HepG2 (cell line): Measurements from ENCODE around the gene FAF1. TPM values are rescaled to one million over a fixed set of nuclear protein-coding genes. Genes with fewer than 3 reads are reported as not detected.

Experiments used
- DBP ChIP-seq: sonication (generic); formaldehyde crosslinking; IDR thresholded peaks from 2 replicates; pipeline ENCODE4 v1.4.0; 2020; ENCODE audit warnings: missing genetic modification reagents; ENCODE audit errors: not compliant biosample characterization
- FOXJ3 ChIP-seq: sonication (generic); formaldehyde crosslinking; IDR thresholded peaks from 2 replicates; pipeline ENCODE4 v1.4.0; 2020; ENCODE audit warnings: missing genetic modification reagents, mild to moderate bottlenecking, borderline replicate concordance
- GRHL1 ChIP-seq: sonication (generic); formaldehyde crosslinking; conservative IDR thresholded peaks from 2 replicates; pipeline ENCODE4 v1.8.0; 2022; ENCODE audit warnings: missing genetic modification reagents
- HOXA5 ChIP-seq: sonication (generic); formaldehyde crosslinking; IDR thresholded peaks from 2 replicates; pipeline ENCODE4 v1.4.0; 2020; ENCODE audit warnings: missing genetic modification reagents
- MTA3 ChIP-seq: sonication (generic); formaldehyde crosslinking; IDR thresholded peaks from 2 replicates; pipeline ENCODE4 v1.4.0; 2020; ENCODE audit warnings: missing genetic modification reagents
- NCOA5 ChIP-seq: sonication (generic); formaldehyde crosslinking; IDR thresholded peaks from 2 replicates; pipeline ENCODE4 v1.4.0; 2020; ENCODE audit warnings: missing genetic modification reagents
- PCBP2 ChIP-seq: fragments of 200-400 bp; formaldehyde crosslinking; optimal IDR thresholded peaks from 2 replicates; pipeline ENCODE3; 2018; ENCODE audit warnings: low read length, low read depth; ENCODE audit not compliant: poor library complexity, severe bottlenecking
- REL ChIP-seq: sonication (generic); formaldehyde crosslinking; conservative IDR thresholded peaks from 2 replicates; pipeline ENCODE4 v1.8.0; 2022; ENCODE audit warnings: mild to moderate bottlenecking, missing genetic modification reagents, moderate library complexity
- TBL1XR1 ChIP-seq: fragments of 150-350 bp; IDR thresholded peaks from 2 replicates; pipeline ENCODE4 v1.6.1; 2014; ENCODE audit warnings: borderline replicate concordance, low read length; ENCODE audit not compliant: partially characterized antibody
- THAP11 ChIP-seq: IDR thresholded peaks from 2 replicates; pipeline ENCODE4 v1.6.1; 2016; ENCODE audit warnings: missing biosample characterization, missing genetic modification reagents
- THAP9 ChIP-seq: sonication (generic); formaldehyde crosslinking; IDR thresholded peaks from 2 replicates; pipeline ENCODE4; 2020; ENCODE audit warnings: missing genetic modification reagents, mild to moderate bottlenecking, borderline replicate concordance
- YEATS4 ChIP-seq: sonication (generic); formaldehyde crosslinking; IDR thresholded peaks from 2 replicates; pipeline ENCODE4 v1.4.0; 2020; ENCODE audit warnings: missing genetic modification reagents, borderline replicate concordance
- ZBTB14 ChIP-seq: sonication (generic); formaldehyde crosslinking; IDR thresholded peaks from 2 replicates; pipeline ENCODE4 v1.4.0; 2020; ENCODE audit warnings: missing genetic modification reagents
- ZFP41 ChIP-seq: sonication (generic); formaldehyde crosslinking; IDR thresholded peaks from 2 replicates; pipeline ENCODE4 v1.4.0; 2020; ENCODE audit warnings: mild to moderate bottlenecking, missing genetic modification reagents, borderline replicate concordance
- ZNF160 ChIP-seq: sonication (generic); formaldehyde crosslinking; IDR thresholded peaks from 2 replicates; pipeline ENCODE4 v1.8.0; 2022; ENCODE audit warnings: mild to moderate bottlenecking, inconsistent platforms, missing genetic modification reagents
- ZNF30 ChIP-seq: sonication (generic); formaldehyde crosslinking; IDR thresholded peaks from 2 replicates; pipeline ENCODE4 v1.5.0; 2020; ENCODE audit warnings: mild to moderate bottlenecking, missing genetic modification reagents
- ZNF326 ChIP-seq: sonication (generic); formaldehyde crosslinking; IDR thresholded peaks from 2 replicates; pipeline ENCODE4 v1.4.0; 2020; ENCODE audit warnings: missing genetic modification reagents, borderline replicate concordance
- ZNF350 ChIP-seq: sonication (generic); formaldehyde crosslinking; IDR thresholded peaks from 2 replicates; pipeline ENCODE4 v1.4.0; 2020; ENCODE audit warnings: mild to moderate bottlenecking, low read depth, missing genetic modification reagents, borderline replicate concordance
- ZNF562 ChIP-seq: sonication (generic); formaldehyde crosslinking; IDR thresholded peaks from 2 replicates; pipeline ENCODE4 v1.8.0; 2022; ENCODE audit warnings: missing genetic modification reagents, borderline replicate concordance
- ZXDC ChIP-seq: sonication (generic); formaldehyde crosslinking; IDR thresholded peaks from 2 replicates; pipeline ENCODE4 v1.5.0; 2020; ENCODE audit warnings: mild to moderate bottlenecking, missing genetic modification reagents
- polyA plus RNA-seq, 8 experiments: library from polyadenylated mRNA; depleted of rRNA in 3 of 8; stranded (reverse) in 7 of 8; unstranded in 1 of 8; fragments of >200 nt; fragmentation: Illumina TruSeq in 4 of 8; extraction: Trizol in 4 of 8; gene quantifications; 2 replicates each; pipeline versions ENCODE4 v1.2.1 to v1.2.3, GENCODE V29; 2011 to 2016; ENCODE audit warnings: low read depth in 4 of 8, missing spikeins in 1 of 8, mixed read lengths in 1 of 8; ENCODE audit not compliant: insufficient read depth in 1 of 8
- total RNA-seq, 5 experiments: library from RNA; depleted of rRNA; stranded (reverse); fragments of >200 nt; fragmentation: Illumina TruSeq; extraction: Trizol; gene quantifications; 2 replicates each; pipeline ENCODE4 v1.2.3, GENCODE V29; 2016; ENCODE audit warnings: low read depth in 1 of 5

Gene FAF1
- total and polyA plus RNA-seq, 2 of the 13 experiments (the other 11 are each of a cell fraction or from before 2014, with no cell fraction given) = 19.4 to 63.3 TPM

GRCh38 chr1:50967416-50968157 is 7.5 kb upstream of the FAF1 start (continued):
- TF ChIP-seq ZNF350 (CRISPR knock-in tag) = no peak
- TF ChIP-seq GRHL1 (CRISPR knock-in tag) = no peak
- peak; percentile 24; the same call in 1 of the 2 replicates for TF ChIP-seq HOXA5 (CRISPR knock-in tag)
- TF ChIP-seq ZXDC (CRISPR knock-in tag) = no peak
- no peak for TF ChIP-seq FOXJ3 (CRISPR knock-in tag)
- no peak for TF ChIP-seq THAP9 (CRISPR knock-in tag)
- TF ChIP-seq MTA3 (CRISPR knock-in tag) = no peak
- TF ChIP-seq NCOA5 (CRISPR knock-in tag) = no peak
- TF ChIP-seq ZBTB14 = no peak
- TF ChIP-seq ZNF160 (CRISPR knock-in tag) = no peak
- TF ChIP-seq PCBP2 = no peak
- TF ChIP-seq REL = no peak
- no peak for TF ChIP-seq TBL1XR1
- no peak for TF ChIP-seq ZNF562 (CRISPR knock-in tag)
- TF ChIP-seq DBP (CRISPR knock-in tag) = no peak
- no peak for TF ChIP-seq YEATS4 (CRISPR knock-in tag)
- TF ChIP-seq ZFP41 (CRISPR knock-in tag) = no peak
- no peak for TF ChIP-seq ZNF326 (CRISPR knock-in tag)
- no peak for TF ChIP-seq THAP11 (CRISPR knock-in tag)
- TF ChIP-seq ZNF30 (CRISPR knock-in tag) = no peak
